Neutrophil (primary cell): Measurements from ENCODE around the gene CEP112.

Source experiments
- H3K27ac ChIP-seq: fragments of 200-600 bp; sonication (generic); 2 replicates; pipeline ENCODE4 v1.5.1; 2016; ENCODE audit warnings: mild to moderate bottlenecking, moderate library complexity
- H3K27me3 ChIP-seq: fragments of 200-600 bp; sonication (generic); 2 replicates; pipeline ENCODE4 v1.6.0; 2016; ENCODE audit warnings: mild to moderate bottlenecking
- H3K36me3 ChIP-seq: fragments of 200-600 bp; sonication (generic); 2 replicates; pipeline ENCODE4 v1.5.1; 2017
- H3K4me1 ChIP-seq, 2 experiments: fragments of 200-600 bp in 1 of 2; sonication (generic) in 1 of 2; 1 replicate in 1 of 2; 2 replicates in 1 of 2; pipeline versions ENCODE4 v1.5.1 to v1.6.1; 2013 to 2016; ENCODE audit warnings: low read depth in 1 of 2, low read length in 1 of 2, mild to moderate bottlenecking in 1 of 2, moderate library complexity in 1 of 2; ENCODE audit not compliant: control insufficient read depth in 1 of 2, insufficient read depth in 1 of 2
- H3K4me3 ChIP-seq, 2 experiments: fragments of 200-600 bp in 1 of 2; sonication (generic) in 1 of 2; 1 replicate in 1 of 2; 2 replicates in 1 of 2; pipeline ENCODE4 v1.5.1; 2013 to 2016; ENCODE audit warnings: low read depth in 1 of 2, low read length in 1 of 2, mild to moderate bottlenecking in 1 of 2, moderate library complexity in 1 of 2
- H3K9me3 ChIP-seq: fragments of 200-600 bp; sonication (generic); 2 replicates; pipeline ENCODE4 v1.5.1; 2016
- CTCF ChIP-seq: fragments of 200-600 bp; sonication (generic); IDR thresholded peaks from 2 replicates; pipeline ENCODE4 v1.5.1; 2016; ENCODE audit warnings: antibody characterized with exemption

The CEP112 gene

GRCh38 chr17:65665966-65666365, 526.0 kb downstream of the CEP112 start:
- Histone ChIP-seq H3K4me1 (no peaks in the 10 kb centered on the region), H3K9me3 (no peaks in the 10 kb centered on the region), H3K27me3 (no peaks in the 10 kb centered on the region), H3K4me3 (no peak overlapping the region), H3K27ac (no peak overlapping the region), H3K36me3 (no peaks in the 10 kb centered on the region)
- TF ChIP-seq CTCF: no peak

DNA sequence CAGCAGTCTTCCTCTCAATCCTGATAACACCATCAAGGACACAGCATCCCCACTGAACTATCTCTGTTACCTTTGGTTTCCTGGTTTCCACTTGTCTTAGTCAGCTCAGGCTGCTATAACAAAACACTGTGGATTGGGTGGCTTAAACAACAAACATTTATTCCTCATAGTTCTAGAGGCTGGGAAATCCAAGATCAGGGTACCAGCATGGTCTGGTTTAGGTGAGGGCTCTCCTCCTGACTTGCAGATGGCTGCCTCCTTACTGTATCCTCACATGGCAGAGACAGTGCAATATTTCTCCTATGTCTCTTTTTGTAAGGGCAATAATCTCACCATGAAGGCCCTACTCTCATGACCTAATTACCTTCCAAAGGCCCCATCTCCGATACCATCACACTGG, 527.2 kb downstream of the CEP112 start:
- no peak for TF ChIP-seq CTCF
- H3K36me3 ChIP-seq: no peaks in the 10 kb centered on the region

GRCh38 chr17:65664266-65664665, 527.7 kb downstream of the CEP112 start:
- no peaks in the 10 kb centered on the region for H3K4me1 ChIP-seq
- no peaks in the 10 kb centered on the region for H3K27me3 ChIP-seq
- H3K9me3 ChIP-seq: no peaks in the 10 kb centered on the region
- H3K27ac ChIP-seq: no peak overlapping the region
- TF ChIP-seq CTCF: no peak
- H3K4me3 ChIP-seq: no peak overlapping the region
- no peaks in the 10 kb centered on the region for H3K36me3 ChIP-seq

More for the DNA sequence above, 527.2 kb downstream of the CEP112 start:
- H3K9me3 ChIP-seq: no peaks in the 10 kb centered on the region
- H3K4me1 ChIP-seq: no peaks in the 10 kb centered on the region
- no peak overlapping the region for H3K27ac ChIP-seq
- H3K4me3 ChIP-seq: no peak overlapping the region
- no peaks in the 10 kb centered on the region for H3K27me3 ChIP-seq

GRCh38 chr17:65662196-65662595, 529.7 kb downstream of the CEP112 start:
- no peaks in the 10 kb centered on the region for H3K36me3 ChIP-seq
- H3K9me3 ChIP-seq: no peaks in the 10 kb centered on the region
- TF ChIP-seq CTCF: no peak
- no peak overlapping the region for H3K4me3 ChIP-seq
- H3K4me1 ChIP-seq: no peaks in the 10 kb centered on the region
- H3K27ac ChIP-seq: no peak overlapping the region
- no peaks in the 10 kb centered on the region for H3K27me3 ChIP-seq

DNA sequence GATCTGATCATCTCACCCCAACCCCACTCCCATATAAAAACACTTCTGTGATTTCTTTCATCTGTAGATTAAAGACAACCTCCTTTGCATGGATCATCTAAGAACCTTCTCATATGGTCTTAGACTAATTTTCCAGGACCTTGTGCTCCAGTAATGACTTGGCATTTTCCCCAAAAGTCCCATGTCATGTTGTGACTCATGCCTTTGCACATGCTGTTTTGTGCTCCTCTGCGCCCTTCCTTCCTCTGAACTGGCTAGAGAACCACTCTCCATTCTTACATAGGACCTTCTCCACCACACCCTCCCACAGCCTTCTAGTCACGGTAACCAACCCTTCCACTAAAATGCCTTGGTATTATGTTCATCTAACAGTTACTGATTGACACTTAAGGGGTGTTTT, 531.0 kb downstream of the CEP112 start:
- no peak for TF ChIP-seq CTCF
- Histone ChIP-seq H3K4me1 (no peaks in the 10 kb centered on the region), H3K4me3 (no peak overlapping the region), H3K36me3 (no peaks in the 10 kb centered on the region), H3K27me3 (no peaks in the 10 kb centered on the region), H3K9me3 (no peaks in the 10 kb centered on the region), H3K27ac (no peak overlapping the region)

DNA sequence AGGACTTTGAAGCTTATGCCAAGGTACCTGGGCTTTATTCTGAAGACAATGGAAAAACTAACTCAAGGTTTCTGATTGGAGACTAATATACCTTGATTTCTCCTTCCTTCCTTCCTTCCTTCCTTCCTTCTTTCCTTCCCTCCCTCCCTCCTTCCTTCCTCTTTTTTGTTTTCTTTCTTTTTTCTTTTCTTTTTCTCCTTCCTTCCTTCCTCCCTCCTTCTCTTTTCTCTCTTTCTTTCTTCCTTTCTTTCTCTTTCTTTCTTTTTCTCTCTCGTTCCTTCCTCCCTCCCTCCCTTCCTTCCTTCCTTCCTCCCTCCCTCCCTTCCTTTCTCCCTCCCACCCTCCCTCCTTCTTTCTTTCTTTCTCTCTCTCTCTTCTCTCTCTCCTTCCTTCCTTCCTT, 531.9 kb downstream of the CEP112 start:
- H3K36me3 ChIP-seq: no peaks in the 10 kb centered on the region
- no peak for TF ChIP-seq CTCF
- no peak overlapping the region for H3K27ac ChIP-seq
- H3K4me3 ChIP-seq: no peak overlapping the region
- no peaks in the 10 kb centered on the region for H3K27me3 ChIP-seq
- H3K9me3 ChIP-seq: no peaks in the 10 kb centered on the region
- H3K4me1 ChIP-seq: no peaks in the 10 kb centered on the region
